Dendritic cell treated with granulocyte-macrophage colony-stimulating factor and Interleukin-4, amounts not matched to agents 40 ng/mL and 50 ng/mL, for 4 days (primary cell): ENCODE measurements around the gene PFKFB3.
A peak's percentile ranks its signal among the peaks of the same experiment; 100 is the strongest.

ENCODE experiments used
- H3K27ac Mint-ChIP-seq: one replicate; pipeline ENCODE4 v1.8.0; 2022; ENCODE audit warnings: mild to moderate bottlenecking, mixed read lengths
- H3K27me3 Mint-ChIP-seq: one replicate; pipeline ENCODE4 v1.8.0; 2022; ENCODE audit warnings: mild to moderate bottlenecking, mixed read lengths
- H3K36me3 Mint-ChIP-seq: one replicate; pipeline ENCODE4 v1.8.0; 2022; ENCODE audit warnings: low read depth, mixed read lengths
- H3K4me1 Mint-ChIP-seq: one replicate; pipeline ENCODE4 v1.8.0; 2022; ENCODE audit warnings: low read depth, mixed read lengths
- H3K4me3 Mint-ChIP-seq: one replicate; pipeline ENCODE4 v1.8.0; 2022; ENCODE audit warnings: mild to moderate bottlenecking, moderate library complexity, mixed read lengths
- H3K9me3 Mint-ChIP-seq: one replicate; pipeline ENCODE4 v1.8.0; 2022; ENCODE audit warnings: mixed read lengths
- intact Hi-C: fragments of 100-400 bp; cut with micrococcal nuclease; formaldehyde crosslinking; loops from one replicate; pipeline ENCODE4 v1.15.0; 2022

PFKFB3 gene

GRCh38 chr10:6256439-6256838 is 53.7 kb downstream of the PFKFB3 start:
- peaks cover 13% of the 10 kb centered on the region for H3K27me3 Mint-ChIP-seq
- H3K9me3 Mint-ChIP-seq, result peaks cover 12% of the 10 kb centered on the region
- H3K4me3 Mint-ChIP-seq, result no peak overlapping the region
- H3K4me1 Mint-ChIP-seq, result peaks cover 7% of the 10 kb centered on the region
- H3K27ac Mint-ChIP-seq, result no peak overlapping the region
- H3K36me3 Mint-ChIP-seq, result no peaks in the 10 kb centered on the region
- intact Hi-C loops, result no loop called here

GRCh38 chr10:6259153-6259552 is 56.4 kb downstream of the PFKFB3 start:
- no peak overlapping the region for H3K27ac Mint-ChIP-seq
- peaks cover 3% of the 10 kb centered on the region for H3K4me1 Mint-ChIP-seq
- no peak overlapping the region for H3K4me3 Mint-ChIP-seq
- intact Hi-C loops, result no loop called here
- H3K36me3 Mint-ChIP-seq, result no peaks in the 10 kb centered on the region
- H3K27me3 Mint-ChIP-seq, result peaks cover 24% of the 10 kb centered on the region
- H3K9me3 Mint-ChIP-seq, result peaks cover 12% of the 10 kb centered on the region

- no peak overlapping the region for H3K27ac Mint-ChIP-seq
- peaks cover 35% of the 10 kb centered on the region for H3K27me3 Mint-ChIP-seq
- no peaks in the 10 kb centered on the region for H3K36me3 Mint-ChIP-seq
- no peaks in the 10 kb centered on the region for H3K4me1 Mint-ChIP-seq
- H3K9me3 Mint-ChIP-seq, result peaks cover 12% of the 10 kb centered on the region
- no peak overlapping the region for H3K4me3 Mint-ChIP-seq
- intact Hi-C loops, result no loop called here
These were observed 58.1 kb downstream of the PFKFB3 start for GRCh38 chr10:6260843-6261242.

- Mint-ChIP-seq H3K4me1 (peaks cover 37% of the 10 kb centered on the region), H3K27ac (no peak overlapping the region), H3K27me3 (peaks cover 33% of the 10 kb centered on the region), H3K36me3 (no peaks in the 10 kb centered on the region), H3K9me3 (no peaks in the 10 kb centered on the region), H3K4me3 (no peak overlapping the region)
- intact Hi-C loops, result loop anchor here (1.0 kb wide), 1 partner anchor 7 kb away; no protein-coding TSS in a partner anchor
These were observed 65.2 kb downstream of the PFKFB3 start for GRCh38 chr10:6267941-6268340.

GRCh38 chr10:6269432-6269831 is 66.7 kb downstream of the PFKFB3 start:
- Mint-ChIP-seq H3K4me3 (no peak overlapping the region), H3K27ac (no peak overlapping the region)
- intact Hi-C loops, result no loop called here

GRCh38 chr10:6269953-6270867 is 67.5 kb downstream of the PFKFB3 start:
- intact Hi-C loops, result no loop called here
- Mint-ChIP-seq H3K27me3 (peaks cover 21% of the 10 kb centered on the region), H3K9me3 (no peaks in the 10 kb centered on the region), H3K27ac (no peak overlapping the region), H3K4me1 (peaks cover 47% of the 10 kb centered on the region), H3K4me3 (no peak overlapping the region), H3K36me3 (no peaks in the 10 kb centered on the region)

More at GRCh38 chr10:6269432-6269831, 66.7 kb downstream of the PFKFB3 start:
- Mint-ChIP-seq H3K36me3 (no peaks in the 10 kb centered on the region), H3K9me3 (no peaks in the 10 kb centered on the region), H3K4me1 (peaks cover 43% of the 10 kb centered on the region), H3K27me3 (peaks cover 27% of the 10 kb centered on the region)

- peaks cover 16% of the 10 kb centered on the region for H3K27me3 Mint-ChIP-seq
- H3K36me3 Mint-ChIP-seq, result no peaks in the 10 kb centered on the region
- H3K9me3 Mint-ChIP-seq, result no peaks in the 10 kb centered on the region
- intact Hi-C loops, result no loop called here
- H3K27ac Mint-ChIP-seq, result no peak overlapping the region
- peaks cover 55% of the 10 kb centered on the region for H3K4me1 Mint-ChIP-seq
- no peak overlapping the region for H3K4me3 Mint-ChIP-seq
These were observed 68.2 kb downstream of the PFKFB3 start for GRCh38 chr10:6270951-6271350.

GRCh38 chr10:6271663-6272062 is 68.9 kb downstream of the PFKFB3 start:
- H3K27me3 Mint-ChIP-seq, result peaks cover 10% of the 10 kb centered on the region
- no peaks in the 10 kb centered on the region for H3K36me3 Mint-ChIP-seq
- no peak overlapping the region for H3K4me3 Mint-ChIP-seq
- no peak overlapping the region for H3K27ac Mint-ChIP-seq
- no peaks in the 10 kb centered on the region for H3K9me3 Mint-ChIP-seq
- intact Hi-C loops, result no loop called here
- peaks cover 58% of the 10 kb centered on the region for H3K4me1 Mint-ChIP-seq

- H3K9me3 Mint-ChIP-seq, result no peaks in the 10 kb centered on the region
- H3K27me3 Mint-ChIP-seq, result peaks cover 10% of the 10 kb centered on the region
- H3K4me1 Mint-ChIP-seq, result peaks cover 55% of the 10 kb centered on the region
- intact Hi-C loops, result no loop called here
- no peak overlapping the region for H3K27ac Mint-ChIP-seq
- H3K36me3 Mint-ChIP-seq, result no peaks in the 10 kb centered on the region
- H3K4me3 Mint-ChIP-seq, result no peak overlapping the region
These were observed 69.4 kb downstream of the PFKFB3 start for GRCh38 chr10:6272126-6272525.

- peaks cover 45% of the 10 kb centered on the region for H3K4me1 Mint-ChIP-seq
- H3K9me3 Mint-ChIP-seq, result no peaks in the 10 kb centered on the region
- no peak overlapping the region for H3K4me3 Mint-ChIP-seq
- peaks cover 10% of the 10 kb centered on the region for H3K27me3 Mint-ChIP-seq
- no peak overlapping the region for H3K27ac Mint-ChIP-seq
- H3K36me3 Mint-ChIP-seq, result peaks cover 5% of the 10 kb centered on the region
- intact Hi-C loops, result no loop called here
These were observed 70.6 kb downstream of the PFKFB3 start for GRCh38 chr10:6273351-6273750.

GRCh38 chr10:6274040-6274439 is 71.3 kb downstream of the PFKFB3 start:
- H3K4me3 Mint-ChIP-seq, result no peak overlapping the region
- no peaks in the 10 kb centered on the region for H3K9me3 Mint-ChIP-seq
- intact Hi-C loops, result no loop called here
- peaks cover 43% of the 10 kb centered on the region for H3K4me1 Mint-ChIP-seq
- no peak overlapping the region for H3K27ac Mint-ChIP-seq
- peaks cover 10% of the 10 kb centered on the region for H3K27me3 Mint-ChIP-seq
- H3K36me3 Mint-ChIP-seq, result peaks cover 5% of the 10 kb centered on the region

- intact Hi-C loops, result no loop called here
- peak overlapping the region; percentile 96 for H3K27ac Mint-ChIP-seq
- peaks cover 11% of the 10 kb centered on the region for H3K27me3 Mint-ChIP-seq
- no peaks in the 10 kb centered on the region for H3K9me3 Mint-ChIP-seq
- H3K4me3 Mint-ChIP-seq, result no peak overlapping the region
- peaks cover 39% of the 10 kb centered on the region for H3K4me1 Mint-ChIP-seq
- peaks cover 5% of the 10 kb centered on the region for H3K36me3 Mint-ChIP-seq
These were observed 71.8 kb downstream of the PFKFB3 start for GRCh38 chr10:6274484-6274883.

GRCh38 chr10:6275022-6275997 is 72.6 kb downstream of the PFKFB3 start:
- Mint-ChIP-seq H3K4me1 (peaks cover 36% of the 10 kb centered on the region), H3K27ac (peak overlapping the region; percentile 96), H3K27me3 (peaks cover 16% of the 10 kb centered on the region), H3K36me3 (peaks cover 5% of the 10 kb centered on the region), H3K9me3 (no peaks in the 10 kb centered on the region), H3K4me3 (peak overlapping the region; percentile 65)
- intact Hi-C loops, result loop anchor here (1.0 kb wide), 2 partner anchors 8 to 25 kb away; no protein-coding TSS in a partner anchor

GRCh38 chr10:6276356-6276755 is 73.6 kb downstream of the PFKFB3 start:
- Mint-ChIP-seq H3K27ac (no peak overlapping the region), H3K4me3 (no peak overlapping the region), H3K4me1 (peaks cover 29% of the 10 kb centered on the region), H3K36me3 (peaks cover 5% of the 10 kb centered on the region), H3K27me3 (peaks cover 7% of the 10 kb centered on the region), H3K9me3 (no peaks in the 10 kb centered on the region)
- intact Hi-C loops, result no loop called here
